ENCODE results near the gene RPAP2.
"Not testable (repeated sequence)": the region's sequence is repeated elsewhere in the genome, so short reads cannot be mapped to it uniquely, and the experiment has no call there.

RPAP2 gene

DNA sequence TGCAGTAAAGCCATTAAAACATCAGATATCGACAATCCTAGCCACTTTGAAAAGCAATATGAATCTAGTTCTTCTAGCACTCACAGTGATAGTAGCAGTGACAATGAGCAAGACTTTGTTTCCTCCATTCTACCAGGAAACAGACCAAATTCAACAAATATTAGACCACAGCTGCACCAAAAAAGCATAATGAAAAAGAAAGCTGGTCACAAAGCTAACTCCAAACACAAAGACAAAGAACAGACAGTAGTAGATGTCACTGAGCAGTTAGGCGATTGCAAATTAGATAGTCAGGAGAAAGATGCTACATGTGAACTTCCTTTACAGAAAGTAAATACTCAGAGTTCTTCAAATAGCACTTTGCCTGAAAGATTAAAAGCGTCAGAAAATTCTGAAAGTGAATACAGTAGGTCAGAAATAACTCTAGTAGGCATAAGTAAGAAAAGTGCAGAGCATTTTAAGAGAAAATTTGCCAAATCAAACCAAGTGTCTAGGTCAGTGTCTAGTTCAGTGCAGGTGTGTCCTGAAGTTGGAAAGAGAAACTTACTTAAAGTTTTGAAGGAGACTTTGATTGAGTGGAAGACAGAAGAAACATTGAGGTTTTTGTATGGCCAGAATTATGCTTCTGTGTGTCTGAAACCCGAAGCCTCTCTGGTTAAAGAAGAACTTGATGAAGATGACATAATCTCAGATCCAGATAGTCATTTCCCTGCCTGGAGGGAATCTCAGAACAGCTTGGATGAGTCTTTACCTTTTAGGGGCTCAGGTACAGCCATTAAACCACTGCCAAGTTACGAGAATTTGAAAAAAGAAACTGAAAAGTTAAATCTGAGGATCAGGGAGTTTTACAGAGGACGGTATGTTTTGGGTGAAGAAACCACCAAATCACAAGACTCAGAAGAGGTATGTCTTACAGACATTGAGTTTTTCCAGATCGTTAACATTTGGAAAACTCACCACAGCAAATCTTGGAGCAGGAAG lies 24.9 kb downstream of the RPAP2 start:
- no peak for DNase-seq

DNA sequence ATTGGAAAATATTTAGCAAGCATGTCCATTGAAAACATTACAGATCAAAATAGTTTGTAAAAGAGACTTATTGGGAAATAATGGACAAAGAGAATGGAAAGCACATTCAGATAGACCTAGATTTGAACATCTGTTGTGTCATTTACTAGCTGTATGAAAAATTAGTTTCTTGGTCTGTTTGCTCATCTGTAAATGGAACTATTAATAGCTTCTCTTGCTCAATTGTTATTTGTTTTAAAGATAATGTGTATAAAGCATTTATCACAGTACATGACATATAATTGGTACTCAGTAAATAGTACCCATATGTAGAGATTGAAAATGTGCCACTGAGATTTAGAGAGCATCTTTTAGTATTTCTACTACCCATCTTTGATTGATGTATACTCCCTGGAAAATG lies 25.9 kb downstream of the RPAP2 start:
- DNase-seq = no peak

DNA sequence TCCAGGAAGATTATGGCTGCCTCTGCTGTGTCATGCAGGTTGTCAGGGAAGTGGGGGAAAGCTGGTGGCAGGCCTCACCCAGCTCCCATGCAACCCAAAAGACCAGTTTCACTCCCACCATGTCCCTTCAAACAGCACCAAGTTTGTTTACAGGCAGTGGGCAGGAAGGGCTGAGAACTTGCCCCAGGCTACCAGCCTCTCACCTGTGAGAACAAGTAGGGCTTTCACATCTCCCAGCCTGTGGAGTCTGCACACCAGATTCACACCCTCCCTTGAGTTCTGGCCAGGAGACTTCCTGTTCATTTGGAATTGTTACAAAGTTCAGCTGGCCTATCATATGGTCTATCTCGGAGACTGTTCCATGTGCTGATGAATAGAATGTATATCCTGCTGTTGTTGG lies 27.8 kb downstream of the RPAP2 start:
- DNase-seq = no peak

DNA sequence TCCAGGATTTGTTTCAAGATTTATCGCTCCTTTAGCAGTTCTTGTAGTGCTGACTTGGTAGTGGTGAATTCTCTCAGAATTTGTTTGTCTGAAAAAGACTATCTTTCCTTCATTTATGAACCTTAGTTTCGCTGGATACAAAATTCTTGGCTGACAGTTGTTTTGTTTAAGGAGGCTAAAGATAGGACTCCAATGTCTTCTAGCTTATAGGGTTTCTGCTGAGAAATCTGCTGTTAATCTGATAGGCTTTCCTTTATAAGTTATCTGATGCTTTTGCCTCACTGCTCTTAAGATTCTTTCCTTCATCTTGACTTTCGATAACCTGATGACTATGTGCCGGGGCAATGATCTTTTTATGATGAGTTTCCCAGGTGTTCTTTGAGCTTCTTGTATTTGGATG lies 28.9 kb downstream of the RPAP2 start:
- no peak for DNase-seq

DNA sequence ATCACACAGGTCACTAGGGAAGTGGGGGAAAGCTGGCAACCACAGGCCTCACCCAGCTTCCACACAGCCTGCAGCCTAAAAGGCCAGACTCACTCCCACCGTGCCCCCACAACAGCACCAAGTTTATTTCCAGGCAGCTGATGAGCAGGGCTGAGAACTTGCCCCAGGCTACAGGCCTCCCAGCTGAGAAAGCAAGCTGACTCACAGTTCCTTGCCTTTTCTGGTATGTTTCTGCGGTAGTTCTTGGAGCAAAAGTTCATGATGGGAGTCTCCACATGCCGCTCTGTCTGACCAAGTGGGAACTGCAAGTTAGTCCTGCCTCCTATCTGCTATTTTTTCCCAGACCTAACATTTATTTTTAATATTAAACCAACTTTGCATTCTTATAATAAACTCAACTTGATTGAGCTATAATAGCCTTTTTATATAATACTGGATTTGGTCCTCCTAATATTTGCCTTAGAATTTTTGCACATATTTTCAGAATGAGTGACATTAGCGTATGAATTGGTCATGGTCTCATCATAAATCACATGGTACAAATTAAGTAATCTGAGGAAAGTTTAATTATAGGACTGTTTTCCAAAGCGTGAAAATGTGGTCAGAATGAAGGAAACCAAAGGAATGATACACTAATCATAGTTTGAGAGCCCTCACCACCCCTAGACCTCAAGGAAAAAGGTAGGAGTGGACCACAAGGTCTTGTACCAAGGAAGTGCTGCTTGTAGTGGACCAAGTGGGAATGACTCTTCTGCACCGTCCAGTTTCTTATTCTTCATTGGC lies 30.7 kb downstream of the RPAP2 start:
- DNase-seq = no peak

DNA sequence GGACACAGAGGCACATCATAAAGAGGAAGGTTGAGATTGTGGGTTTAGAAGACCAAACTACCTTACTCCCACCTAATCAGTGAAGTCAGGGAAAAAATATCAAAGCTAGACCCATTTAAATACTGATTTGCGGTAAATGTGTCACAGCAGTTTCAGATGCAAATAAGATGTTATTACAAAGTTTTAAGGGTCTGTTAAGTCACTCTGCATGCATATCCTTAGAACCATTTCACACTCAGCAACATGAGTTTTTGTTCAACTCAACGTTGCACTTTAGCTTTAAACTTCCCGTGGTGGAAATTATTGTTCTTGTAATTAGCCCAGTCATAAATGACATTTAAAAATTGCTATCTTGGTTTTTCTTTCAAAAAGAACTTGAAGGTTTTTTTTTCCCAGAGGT lies 34.8 kb downstream of the RPAP2 start:
- no peak for DNase-seq

DNA sequence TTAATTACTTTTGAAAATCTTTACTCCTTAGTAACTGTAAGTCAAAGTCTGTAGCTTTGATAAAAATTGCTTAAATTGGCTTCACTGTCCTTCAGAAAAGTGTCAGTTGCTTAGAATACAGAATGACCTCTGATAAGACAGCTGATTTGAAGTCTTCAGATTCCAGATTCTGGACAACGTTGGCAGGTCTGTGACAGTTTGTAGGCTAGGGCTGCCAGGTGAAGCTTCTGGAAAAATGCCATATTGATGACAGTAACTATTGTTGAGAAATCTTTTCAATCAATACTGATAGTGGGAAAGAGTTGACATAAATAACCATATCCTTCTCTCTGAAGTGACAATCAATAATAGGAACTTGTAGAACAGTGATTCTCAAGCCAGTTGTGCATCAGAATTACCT lies 41.3 kb downstream of the RPAP2 start:
- DNase-seq = no peak

DNA sequence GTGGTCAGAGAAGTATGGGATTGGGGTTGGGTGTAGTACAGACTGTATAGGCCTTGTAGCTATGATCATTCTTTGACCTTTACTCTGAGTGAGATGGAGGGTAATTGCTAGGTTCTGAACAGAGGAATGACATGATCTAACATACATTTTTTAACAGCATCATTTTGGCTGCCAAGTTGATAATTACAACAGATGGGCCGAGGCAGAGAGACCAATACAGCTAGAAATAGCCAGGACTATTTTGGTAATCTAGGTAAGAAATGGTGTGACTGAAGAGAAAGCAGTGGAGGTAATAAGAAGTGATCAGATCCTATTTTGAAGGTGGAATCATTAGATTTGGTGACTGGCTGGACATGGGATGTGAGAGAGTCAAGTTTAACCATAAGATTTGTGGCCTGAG lies 43.5 kb downstream of the RPAP2 start:
- no peak for DNase-seq

DNA sequence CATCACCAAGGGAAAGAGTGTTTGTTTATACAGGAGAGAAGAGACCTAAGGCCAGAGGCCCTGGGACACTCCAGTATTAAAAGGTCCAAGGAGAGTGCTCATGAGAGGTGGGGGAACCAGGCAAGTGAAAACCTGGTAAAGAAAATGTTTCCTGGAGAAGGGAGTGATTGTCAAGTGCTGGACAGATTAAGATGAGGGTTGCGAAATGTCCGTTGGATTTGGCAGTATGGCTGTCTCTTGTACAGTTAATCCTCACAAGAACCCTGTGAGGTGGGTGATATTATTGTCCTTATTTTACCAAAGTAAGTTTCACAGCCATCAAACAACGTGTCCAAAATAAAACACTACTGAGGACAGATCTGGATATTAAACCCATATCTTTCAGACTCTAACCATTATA lies 44.2 kb downstream of the RPAP2 start:
- DNase-seq = no peak

DNA sequence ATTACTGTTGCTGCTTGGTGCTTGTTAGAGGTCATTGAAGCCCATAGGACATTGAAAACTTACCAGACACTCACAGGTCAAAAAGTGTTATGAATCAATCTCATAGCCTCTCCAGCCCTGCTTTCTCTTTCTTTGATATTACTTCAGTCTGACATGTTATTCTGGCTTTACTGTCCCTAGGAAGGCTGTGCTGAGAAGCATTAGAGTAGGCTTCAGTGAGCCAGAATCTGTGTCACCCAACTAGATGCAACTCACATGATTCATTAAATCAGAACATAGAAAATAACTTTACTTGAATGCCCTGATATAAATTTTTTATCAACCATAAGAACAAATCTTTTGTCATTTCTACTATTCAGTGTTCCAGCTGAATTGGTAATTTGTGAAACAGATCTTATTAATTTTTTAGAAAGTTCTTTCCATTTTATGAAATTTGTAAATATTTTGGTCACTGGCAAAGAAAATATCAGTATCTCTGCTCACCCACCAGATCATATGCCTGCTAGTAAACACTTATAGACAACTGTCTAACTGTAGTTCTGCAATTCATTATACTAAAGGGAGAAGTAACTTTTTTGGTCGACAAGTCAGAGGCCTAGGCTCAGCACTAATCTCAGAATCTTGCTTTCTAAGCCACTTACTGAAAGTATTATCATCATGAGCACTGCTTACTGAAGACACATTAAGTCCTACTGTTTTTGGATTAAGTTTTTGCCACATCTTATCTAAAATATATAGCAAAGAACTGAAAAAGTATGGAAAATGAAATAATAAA lies 48.2 kb downstream of the RPAP2 start:
- no peak for DNase-seq

DNA sequence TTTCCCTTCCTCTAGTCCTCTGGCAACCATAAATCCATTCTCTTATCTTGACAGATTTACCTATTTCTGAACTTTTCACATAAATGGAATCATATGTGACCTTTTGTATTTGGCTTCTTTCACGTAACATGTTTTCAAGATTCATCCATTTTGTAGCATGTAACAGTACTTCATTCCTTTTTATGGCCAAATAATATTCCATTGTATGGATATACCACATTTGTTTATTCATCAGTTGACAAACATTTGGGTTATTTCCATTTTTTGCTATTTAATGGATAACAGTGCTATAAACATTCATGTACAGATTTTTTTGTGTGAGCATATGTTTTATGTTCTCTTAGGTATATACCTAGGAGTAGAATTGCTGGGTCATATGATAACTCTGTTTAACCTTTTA lies 54.0 kb downstream of the RPAP2 start:
- no peak for DNase-seq

DNA sequence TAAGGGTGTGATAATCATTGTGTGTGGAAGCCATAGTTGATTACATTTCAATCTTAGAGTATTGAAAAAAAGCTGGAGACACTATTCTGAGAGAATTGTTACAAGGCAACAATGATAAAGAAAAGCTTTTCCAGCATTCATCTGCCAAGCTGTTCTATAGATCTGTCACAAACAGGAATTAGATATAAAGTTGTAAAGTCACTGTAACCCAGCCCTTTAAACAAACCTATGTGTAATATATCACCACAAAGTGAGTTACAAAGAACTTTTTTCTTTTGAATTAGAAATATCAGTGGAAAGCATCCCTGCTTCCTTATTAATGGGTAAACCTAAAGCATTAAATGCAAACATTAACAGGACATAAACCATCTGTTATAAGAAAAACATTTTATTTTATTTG lies 55.4 kb downstream of the RPAP2 start:
- DNase-seq = no peak

DNA sequence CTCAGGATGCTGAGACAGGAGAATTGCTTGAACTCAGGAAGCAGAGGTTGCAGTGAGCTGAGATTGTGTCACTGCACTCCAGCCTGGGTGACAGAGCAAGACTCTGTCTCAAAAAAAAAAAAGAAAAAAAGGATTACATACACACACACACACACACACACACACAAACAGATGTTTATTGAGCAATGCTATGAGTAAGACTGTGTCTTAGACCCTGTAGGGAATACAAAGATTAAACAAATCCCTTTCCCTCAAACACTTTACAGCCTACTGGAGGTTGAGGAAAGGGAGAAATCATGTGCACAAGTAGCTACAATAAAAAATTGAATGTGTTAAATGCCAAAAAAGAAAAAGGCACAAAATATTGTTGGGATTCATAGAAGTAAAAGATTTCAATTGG lies 58.1 kb downstream of the RPAP2 start:
- no peak for DNase-seq

DNA sequence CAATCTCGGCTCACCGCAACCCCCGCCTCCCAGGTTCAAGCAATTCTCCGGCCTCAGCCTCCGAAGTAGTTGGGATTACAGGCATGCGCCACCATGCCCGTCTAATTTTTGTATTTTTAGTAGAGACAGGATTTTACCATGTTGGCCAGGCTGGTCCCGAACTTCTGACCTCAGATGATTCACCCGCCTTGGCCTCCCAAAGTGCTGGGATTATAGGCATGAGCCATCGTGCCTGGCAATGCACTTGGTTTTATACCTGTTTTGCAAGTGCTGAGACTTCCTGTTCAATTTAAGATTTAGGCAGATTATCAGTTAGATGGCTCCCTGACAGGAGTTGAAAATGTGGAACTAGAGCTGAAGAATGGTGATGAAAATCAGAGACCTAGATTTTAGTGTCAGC lies 60.5 kb downstream of the RPAP2 start:
- DNase-seq = not testable (repeated sequence)

DNA sequence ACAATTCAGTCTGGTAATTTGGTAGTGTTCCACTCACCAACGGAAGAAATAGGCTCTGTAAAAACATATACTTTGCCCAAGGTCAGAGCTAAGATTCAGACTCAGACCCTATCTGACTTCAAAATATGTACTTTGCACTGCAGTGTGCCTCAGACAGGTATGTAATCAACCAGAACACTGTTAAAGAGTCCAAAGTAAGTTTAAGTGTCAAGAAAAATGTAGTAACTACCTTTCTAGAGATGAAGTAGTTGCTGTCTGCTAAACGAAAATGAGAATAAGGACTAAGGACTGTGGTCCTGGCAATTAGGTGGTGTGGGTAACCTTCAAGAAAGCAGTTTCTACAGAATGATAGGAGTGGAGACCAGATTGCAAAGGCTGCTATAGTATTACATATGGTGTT lies 61.1 kb downstream of the RPAP2 start:
- DNase-seq = no peak

DNA sequence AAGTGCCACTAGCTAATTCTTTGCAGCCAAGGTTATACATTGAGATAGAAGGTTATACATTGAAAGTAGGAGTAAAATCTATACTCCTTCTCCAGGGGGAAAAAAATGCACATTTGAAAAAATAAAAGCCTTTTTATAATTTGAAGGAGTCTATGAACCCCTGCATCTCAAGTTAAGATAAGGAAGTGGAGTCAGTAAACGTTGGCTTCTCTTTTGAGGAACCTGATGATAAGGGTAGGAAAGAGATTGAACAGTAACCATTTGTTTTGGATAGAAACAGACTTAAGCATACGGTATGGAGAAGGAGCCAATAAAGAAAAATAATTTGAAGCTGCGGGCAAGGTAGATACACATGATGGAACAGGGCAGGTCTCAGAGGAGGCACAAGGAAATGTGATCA lies 64.1 kb downstream of the RPAP2 start:
- no peak for DNase-seq

DNA sequence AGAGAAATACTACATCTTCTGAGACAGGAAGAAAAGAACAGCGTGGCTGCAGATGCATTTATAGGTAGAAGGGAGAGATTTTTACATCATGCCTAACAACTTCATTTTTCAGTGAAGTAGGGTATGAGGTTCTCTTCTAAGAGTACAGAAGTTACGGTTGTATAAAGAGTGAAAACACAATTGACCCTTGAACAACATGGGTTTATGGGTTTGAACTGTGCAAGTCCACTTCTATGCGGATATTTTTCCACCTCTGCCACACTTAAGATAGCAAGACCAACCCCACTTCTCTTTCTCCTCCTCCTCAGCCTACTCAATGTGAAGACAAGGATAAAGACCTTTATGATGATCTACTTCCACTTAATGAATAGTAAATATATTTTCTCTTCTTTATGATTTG lies 64.5 kb downstream of the RPAP2 start:
- no peak for DNase-seq

DNA sequence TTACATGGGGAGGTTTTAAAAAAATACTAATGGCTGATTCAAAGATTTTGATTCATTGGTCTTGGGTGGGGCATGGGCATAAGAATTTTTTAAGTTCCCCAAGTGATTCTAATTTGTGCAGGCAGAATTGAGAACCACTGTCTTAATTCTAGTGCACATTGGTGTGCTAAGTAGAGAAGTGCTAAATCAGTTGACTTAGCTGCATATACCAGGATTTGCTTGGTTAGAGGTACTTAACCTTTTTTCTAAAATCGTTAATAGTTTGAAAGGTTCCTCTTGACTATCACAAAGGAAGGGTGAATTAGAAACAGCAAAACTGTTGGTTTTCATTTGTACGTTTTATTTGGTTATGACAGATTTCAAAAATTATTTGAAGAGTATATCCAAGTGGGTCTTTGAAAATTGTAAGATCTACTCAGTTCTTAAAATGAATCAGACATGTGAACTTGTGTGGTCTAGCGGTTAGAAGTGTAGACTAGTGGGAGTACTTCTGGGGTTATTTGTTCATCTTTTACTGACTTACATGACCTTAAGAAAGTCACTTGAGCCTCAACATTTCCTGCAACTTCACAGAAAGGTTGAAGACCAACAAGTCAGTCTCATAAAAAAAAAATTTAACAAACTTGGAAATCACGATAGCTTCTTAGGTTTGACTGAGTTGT lies 66.7 kb downstream of the RPAP2 start:
- no peak for DNase-seq

DNA sequence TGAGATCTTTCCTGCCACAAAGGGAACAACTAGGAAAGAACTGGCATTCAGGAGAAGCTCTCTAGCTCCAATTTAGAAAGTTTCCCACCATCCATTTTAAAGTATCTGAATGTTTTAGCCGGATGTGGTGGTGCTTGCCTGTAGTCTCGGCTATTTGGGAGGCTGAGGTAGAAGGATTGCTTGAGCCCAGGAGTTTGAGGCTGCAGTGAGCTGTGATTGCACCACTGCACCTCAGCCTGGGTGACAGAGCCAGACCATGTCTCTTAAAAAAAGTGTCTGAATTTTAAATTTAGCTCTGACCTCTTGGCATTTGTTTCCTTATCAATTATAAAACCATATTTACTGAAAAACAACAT lies 67.2 kb downstream of the RPAP2 start:
- DNase-seq = peak; percentile 22 to 31

DNA sequence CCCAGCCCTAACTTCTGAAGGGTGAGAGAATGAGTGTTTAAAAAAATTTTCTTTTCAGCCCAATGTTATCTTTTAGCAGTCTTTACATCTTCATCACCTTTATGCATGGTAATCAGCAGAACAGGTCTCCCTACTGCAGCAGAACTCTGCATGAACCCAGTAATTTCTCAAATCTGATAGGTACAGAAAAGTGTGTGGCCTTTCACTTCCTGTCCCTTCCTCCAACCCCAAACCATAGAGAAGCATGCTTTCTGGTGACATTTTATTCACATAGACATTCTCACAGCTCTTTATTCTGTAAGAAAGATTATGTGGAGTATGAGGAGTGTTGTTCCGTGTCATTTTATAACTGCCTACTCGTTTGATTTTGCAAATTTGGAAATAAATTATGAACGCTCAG lies 68.6 kb downstream of the RPAP2 start:
- DNase-seq = no peak

DNA sequence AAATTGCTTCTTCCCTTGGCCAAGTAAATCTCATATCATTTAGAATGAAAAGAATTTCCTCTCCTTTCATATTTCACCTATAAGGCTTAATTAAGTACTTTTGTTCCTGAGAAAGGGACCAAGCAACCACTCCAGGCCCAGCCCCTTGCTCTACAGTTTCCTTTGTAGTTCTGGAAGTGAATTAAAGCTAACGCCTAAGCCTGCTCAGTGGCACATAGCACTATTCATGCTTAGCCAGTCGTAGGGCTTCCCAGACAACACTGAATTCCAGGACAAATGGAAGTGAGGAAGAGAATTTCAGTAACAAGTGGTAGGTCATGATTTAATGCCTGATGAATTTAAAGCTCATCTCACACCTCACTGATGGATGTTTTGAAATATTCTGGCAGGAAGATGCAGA lies 73.3 kb downstream of the RPAP2 start:
- DNase-seq = no peak

DNA sequence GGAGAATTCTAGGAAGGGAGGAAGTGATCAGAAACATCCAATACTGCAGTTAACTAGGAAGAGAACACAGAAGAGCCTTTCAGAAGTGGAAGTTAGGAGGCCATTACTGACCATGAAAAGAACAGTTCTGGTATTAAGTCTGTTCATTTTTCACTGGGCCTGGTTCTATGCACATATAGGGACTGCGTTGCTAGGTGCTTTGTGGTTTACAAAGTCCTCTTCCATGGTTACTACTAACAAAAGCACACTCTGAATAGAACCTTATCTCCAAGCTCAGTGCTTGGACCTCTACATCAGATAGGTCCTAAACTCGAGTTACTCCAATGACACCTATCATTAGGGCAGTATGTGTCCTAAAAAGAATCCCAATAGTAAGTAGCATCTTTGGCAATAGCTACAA lies 75.4 kb downstream of the RPAP2 start:
- DNase-seq = no peak

DNA sequence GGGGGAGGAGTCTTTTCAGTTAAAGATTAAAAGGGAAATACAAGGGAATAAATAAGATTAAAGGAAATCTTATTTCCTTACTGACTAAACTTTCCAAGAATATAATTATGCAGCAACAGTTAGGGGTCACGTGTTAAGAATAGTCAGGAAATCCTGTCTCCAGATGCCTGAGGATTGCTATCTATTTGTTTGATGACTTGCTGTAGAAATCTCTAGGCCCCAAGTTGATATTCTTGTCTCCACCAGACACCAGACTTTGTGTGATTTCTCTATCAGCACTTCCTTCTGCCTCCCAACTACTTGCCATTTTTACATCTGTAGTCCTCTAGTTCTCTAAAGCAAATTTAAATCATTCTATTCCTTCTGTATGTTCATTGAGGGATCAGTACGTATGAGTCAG lies 77.5 kb downstream of the RPAP2 start:
- no peak for DNase-seq
